ENCODE data around the gene MATK. TPM values are rescaled to one million over a fixed set of nuclear protein-coding genes. Genes with fewer than 3 reads are reported as not detected.

Gene MATK
- total and polyA plus RNA-seq, 10 of the 15 experiments (the other 5 are each of a cell fraction or from before 2014, with no cell fraction given): 0.24 to 2.2 (median 1.1) TPM; not detected in 2

DNA sequence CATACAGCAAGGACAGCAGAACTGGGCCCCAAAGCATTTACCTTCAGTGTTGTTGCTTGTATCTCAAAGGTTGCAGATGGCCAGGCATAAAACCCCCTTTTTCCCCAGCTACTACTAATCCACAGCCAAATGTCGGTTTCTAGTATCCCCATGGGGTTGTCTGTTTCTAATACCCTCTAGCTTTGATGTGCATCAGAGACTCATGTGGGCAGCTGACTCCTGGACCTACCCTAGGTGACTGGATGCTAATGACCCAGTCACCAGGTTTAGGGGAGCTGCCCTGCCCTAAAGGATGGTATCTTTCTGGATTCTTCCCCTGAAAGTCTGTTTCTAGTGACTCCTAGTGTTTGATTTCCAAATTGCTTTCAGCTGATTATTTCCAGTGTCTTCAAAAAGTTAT is 54.1 kb downstream of the MATK start:
- H2AFZ ChIP-seq (ENCODE audit: control insufficient read depth, low read depth, low read length): no peak overlapping the region
- TF ChIP-seq SREBF2 (IDR thresholded peaks at IDR 0.05; ENCODE audit: low read length): no peak
- TF ChIP-seq NRF1 (conservative IDR thresholded peaks at IDR 0.05; ENCODE audit: low read depth, low read length): no peak
- TF ChIP-seq SREBF1 (IDR thresholded peaks at IDR 0.05; ENCODE audit: low read length): no peak
- TF ChIP-seq KDM1A (IDR thresholded peaks at IDR 0.05; ENCODE audit: borderline replicate concordance): no peak
- no peak for TF ChIP-seq SMAD5 (IDR thresholded peaks at IDR 0.05; ENCODE audit: low read depth)
- no peak for TF ChIP-seq HDGF (IDR thresholded peaks at IDR 0.05)
- TF ChIP-seq MTA2 (IDR thresholded peaks at IDR 0.05; ENCODE audit: low read depth): no peak
- TF ChIP-seq JUND (IDR thresholded peaks at IDR 0.05; ENCODE audit: low read depth, low read length): no peak
- no peak for TF ChIP-seq MEF2B (IDR thresholded peaks at IDR 0.05; ENCODE audit: partially characterized antibody, poor library complexity, severe bottlenecking)
- no peak for TF ChIP-seq IKZF2 (IDR thresholded peaks at IDR 0.05)
- TF ChIP-seq NKRF (conservative IDR thresholded peaks at IDR 0.05): no peak
- no peak for TF ChIP-seq ZNF24 (IDR thresholded peaks at IDR 0.05)
- TF ChIP-seq SUZ12 (IDR thresholded peaks at IDR 0.05; ENCODE audit: unreplicated experiment): no peak
- TF ChIP-seq RELB (IDR thresholded peaks at IDR 0.05; ENCODE audit: low read depth): no peak
- TF ChIP-seq, protein P1, sequence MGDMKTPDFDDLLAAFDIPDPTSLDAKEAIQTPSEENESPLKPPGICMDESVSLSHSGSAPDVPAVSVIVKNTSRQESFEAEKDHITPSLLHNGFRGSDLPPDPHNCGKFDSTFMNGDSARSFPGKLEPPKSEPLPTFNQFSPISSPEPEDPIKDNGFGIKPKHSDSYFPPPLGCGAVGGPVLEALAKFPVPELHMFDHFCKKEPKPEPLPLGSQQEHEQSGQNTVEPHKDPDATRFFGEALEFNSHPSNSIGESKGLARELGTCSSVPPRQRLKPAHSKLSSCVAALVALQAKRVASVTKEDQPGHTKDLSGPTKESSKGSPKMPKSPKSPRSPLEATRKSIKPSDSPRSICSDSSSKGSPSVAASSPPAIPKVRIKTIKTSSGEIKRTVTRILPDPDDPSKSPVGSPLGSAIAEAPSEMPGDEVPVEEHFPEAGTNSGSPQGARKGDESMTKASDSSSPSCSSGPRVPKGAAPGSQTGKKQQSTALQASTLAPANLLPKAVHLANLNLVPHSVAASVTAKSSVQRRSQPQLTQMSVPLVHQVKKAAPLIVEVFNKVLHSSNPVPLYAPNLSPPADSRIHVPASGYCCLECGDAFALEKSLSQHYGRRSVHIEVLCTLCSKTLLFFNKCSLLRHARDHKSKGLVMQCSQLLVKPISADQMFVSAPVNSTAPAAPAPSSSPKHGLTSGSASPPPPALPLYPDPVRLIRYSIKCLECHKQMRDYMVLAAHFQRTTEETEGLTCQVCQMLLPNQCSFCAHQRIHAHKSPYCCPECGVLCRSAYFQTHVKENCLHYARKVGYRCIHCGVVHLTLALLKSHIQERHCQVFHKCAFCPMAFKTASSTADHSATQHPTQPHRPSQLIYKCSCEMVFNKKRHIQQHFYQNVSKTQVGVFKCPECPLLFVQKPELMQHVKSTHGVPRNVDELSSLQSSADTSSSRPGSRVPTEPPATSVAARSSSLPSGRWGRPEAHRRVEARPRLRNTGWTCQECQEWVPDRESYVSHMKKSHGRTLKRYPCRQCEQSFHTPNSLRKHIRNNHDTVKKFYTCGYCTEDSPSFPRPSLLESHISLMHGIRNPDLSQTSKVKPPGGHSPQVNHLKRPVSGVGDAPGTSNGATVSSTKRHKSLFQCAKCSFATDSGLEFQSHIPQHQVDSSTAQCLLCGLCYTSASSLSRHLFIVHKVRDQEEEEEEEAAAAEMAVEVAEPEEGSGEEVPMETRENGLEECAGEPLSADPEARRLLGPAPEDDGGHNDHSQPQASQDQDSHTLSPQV (IDR thresholded peaks at IDR 0.05): no peak
- TF ChIP-seq SUPT20H (IDR thresholded peaks at IDR 0.05; ENCODE audit: borderline replicate concordance, control insufficient read depth, low read depth, low read length): no peak
- TF ChIP-seq RFX5 (IDR thresholded peaks at IDR 0.05; ENCODE audit: low read depth, low read length): no peak
- TF ChIP-seq TCF3 (IDR thresholded peaks at IDR 0.05; ENCODE audit: borderline replicate concordance, insufficient read depth, low read depth, low read length): no peak
- no peak for TF ChIP-seq SIX5 (IDR thresholded peaks at IDR 0.05; ENCODE audit: low read depth, low read length, severe bottlenecking)
- no peak for TF ChIP-seq ATF7 (IDR thresholded peaks at IDR 0.05; ENCODE audit: low read depth)
- H4K20me1 ChIP-seq (ENCODE audit: control insufficient read depth, insufficient read depth): no peaks in the 10 kb centered on the region
- no peaks in the 10 kb centered on the region for H3K9me3 ChIP-seq (replicated peaks; ENCODE audit: control insufficient read depth, insufficient read depth, low read length)
- H3K36me3 ChIP-seq (ENCODE audit: control insufficient read depth in 2 of 2, insufficient read depth in 2 of 2, low read length in 1 of 2): no peaks in the 10 kb centered on the region
- no peaks in the 10 kb centered on the region for H3K4me1 ChIP-seq (ENCODE audit: control insufficient read depth, insufficient read depth, low read length)
- WGBS (ENCODE audit: insufficient coverage, insufficient replicate concordance, low lambda C conversion rate, missing lambda C conversion rate): 0% methylated on average over 1 of the region's 1 CpG
- ChIA-PET CTCF (interaction anchor here (0.6 kb wide), 1 partner anchor 378 kb away, joined by 3 read pairs; no protein-coding TSS in a partner anchor), SMC1A (ENCODE audit: uncharacterized antibody, unreplicated experiment) (no interaction called here), RAD21 (ENCODE audit: unreplicated experiment) (no interaction called here), POLR2A (no interaction called here)
- no peak for FAIRE-seq
- no peaks in the 10 kb centered on the region for H3K27me3 ChIP-seq (replicated peaks in 1 of 2; ENCODE audit: control insufficient read depth in 2 of 2, insufficient read depth in 2 of 2, low read length in 1 of 2)
- no peak for ATAC-seq
- no peak for DNase-seq (ENCODE audit: low read depth, low spot score)
- H3K4me2 ChIP-seq (ENCODE audit: control insufficient read depth, insufficient read depth): no peak overlapping the region
- no TSS peak for BruUV-seq (replicated peaks)
- in situ Hi-C loops (cut with MboI): no loop called here
- H3K4me3 ChIP-seq: no peak overlapping the region
- no peaks in the 10 kb centered on the region for H3K79me2 ChIP-seq (ENCODE audit: control insufficient read depth, insufficient read depth, low read length)
- H3K9ac ChIP-seq (ENCODE audit: control insufficient read depth, insufficient read depth, low read length): no peak overlapping the region
- H3K27ac ChIP-seq (ENCODE audit: control insufficient read depth, insufficient read depth): no peak overlapping the region
- intact Hi-C loops (cut with micrococcal nuclease; ENCODE audit: unreplicated experiment): no loop called here

All from GM12878 (cell line).